Inflammatory macrophage (primary cell): ENCODE data around the gene NABP1.

ENCODE experiments used
- DNase-seq, 2 donors: peaks; one replicate each; pipeline ENCODE4 v3.0.0-alpha.2; 2020 to 2022

The NABP1 gene

GRCh38 chr2:191649519-191649918, 28.4 kb upstream of the NABP1 start:
- no peak for DNase-seq

DNA sequence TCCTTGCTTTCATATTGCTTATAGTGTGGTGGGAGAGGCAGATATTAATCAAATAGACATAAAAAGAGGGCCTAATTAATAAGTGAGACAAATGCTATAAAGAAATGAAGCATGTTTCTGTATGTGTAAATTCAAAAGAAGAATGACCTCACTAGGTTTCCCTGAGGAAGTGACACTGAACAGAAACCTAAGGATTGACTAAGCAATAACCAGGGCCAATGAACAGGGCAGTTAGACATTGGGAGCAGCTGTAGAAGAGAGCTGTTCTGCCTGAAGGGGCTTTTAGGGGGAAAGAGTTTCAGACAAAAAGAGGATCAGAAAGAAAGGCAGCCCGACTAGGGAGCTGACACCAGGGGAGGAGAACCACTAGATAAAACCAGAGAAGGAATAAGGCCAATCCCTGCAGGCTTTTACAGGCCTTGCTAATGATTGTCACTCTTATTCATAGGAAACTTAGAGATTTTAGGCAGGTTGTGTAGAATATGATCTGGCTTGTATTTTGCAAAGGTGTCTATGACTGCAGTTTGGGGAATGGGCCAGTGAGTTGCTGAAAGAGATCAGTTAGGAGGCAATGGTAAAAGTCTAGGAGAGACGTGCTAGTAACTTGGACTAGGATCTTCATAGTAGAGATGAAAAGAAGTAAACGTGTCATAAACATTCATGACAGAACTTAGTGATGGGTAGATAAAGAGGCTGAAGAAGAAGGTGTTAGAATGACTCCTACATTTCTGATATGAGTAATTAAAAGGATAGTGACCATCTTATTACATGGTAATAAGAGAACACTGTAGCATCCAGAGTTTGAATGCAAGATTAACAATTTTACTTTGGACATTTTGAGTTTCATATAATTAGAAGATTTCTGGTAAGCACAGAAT, 26.8 kb upstream of the NABP1 start:
- DNase-seq = peak; percentile 54 to 64

- peak; percentile 19 to 41 for DNase-seq
These were observed 24.1 kb upstream of the NABP1 start for GRCh38 chr2:191653667-191654391.

- DNase-seq = peak in 1 of 2 donors; percentile 24
These were observed 21.5 kb upstream of the NABP1 start for GRCh38 chr2:191656391-191656790.

GRCh38 chr2:191656792-191657191, 21.1 kb upstream of the NABP1 start:
- no peak for DNase-seq

GRCh38 chr2:191657977-191658376, 20.0 kb upstream of the NABP1 start:
- no peak for DNase-seq

- DNase-seq = no peak
These were observed 18.7 kb upstream of the NABP1 start for GRCh38 chr2:191659198-191659597.

GRCh38 chr2:191660575-191660974, 17.4 kb upstream of the NABP1 start:
- DNase-seq = no peak

GRCh38 chr2:191661097-191661924, 16.6 kb upstream of the NABP1 start:
- peak in 1 of 2 donors; percentile 23 for DNase-seq

DNA sequence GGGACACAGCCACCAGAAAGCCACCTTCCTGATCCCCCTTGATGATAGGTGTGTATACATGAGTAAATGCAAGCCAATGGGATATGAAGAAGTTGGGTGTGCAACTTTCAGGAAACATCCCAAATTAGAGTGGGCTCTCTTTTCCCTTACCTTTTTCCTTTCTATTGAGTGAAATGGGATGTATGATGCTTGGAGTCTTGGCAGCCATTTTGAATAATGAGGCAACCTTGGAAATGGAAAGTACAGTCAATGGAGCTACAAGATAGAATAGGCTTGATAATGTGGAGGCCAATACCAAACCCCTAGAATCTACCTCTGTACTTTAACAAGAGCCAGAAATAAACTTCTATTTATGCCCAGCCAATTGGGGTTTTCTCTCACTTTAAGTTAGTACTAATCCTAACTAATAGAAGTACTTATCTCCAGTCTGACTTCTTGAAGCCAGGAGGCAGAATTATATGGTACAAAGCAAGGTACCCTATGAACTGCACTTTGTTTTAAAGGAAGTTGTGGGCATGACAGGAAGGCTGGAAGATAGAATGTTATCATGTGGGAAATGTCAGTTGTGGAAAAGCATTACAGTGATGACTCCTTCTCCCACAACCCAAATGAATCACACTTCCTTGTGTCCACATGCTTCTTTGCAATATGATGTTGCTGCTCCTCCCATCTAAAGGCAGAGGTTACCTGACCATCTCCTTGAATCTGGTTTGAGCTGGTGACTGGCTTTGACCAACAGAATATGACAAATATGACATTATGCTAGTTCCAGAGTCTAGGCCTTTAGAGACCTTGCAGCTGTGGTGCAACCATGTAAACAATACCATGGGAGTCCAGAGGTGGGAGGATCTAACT, 12.9 kb upstream of the NABP1 start:
- DNase-seq = peak; percentile 82 to 84

GRCh38 chr2:191666226-191666625, 11.7 kb upstream of the NABP1 start:
- DNase-seq = peak; percentile 62 to 66

DNA sequence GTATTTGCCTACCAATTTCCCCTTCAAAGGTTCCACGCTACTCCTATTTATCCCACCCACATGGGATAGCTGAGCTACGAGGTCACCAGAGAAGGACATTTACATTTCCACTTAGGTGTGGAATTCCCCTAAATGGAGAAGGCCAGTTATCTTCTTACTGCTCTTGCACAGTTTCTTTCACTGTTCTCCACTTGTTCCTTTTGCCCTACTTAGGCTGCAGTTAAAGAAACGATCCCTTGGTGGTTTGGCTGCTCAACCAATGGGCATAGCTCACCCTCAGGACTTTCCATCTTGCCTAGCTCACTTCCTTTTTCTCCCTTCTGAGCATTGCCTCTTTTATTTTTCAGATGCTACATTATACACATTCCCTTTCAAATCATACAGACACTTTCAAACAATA, 11.2 kb upstream of the NABP1 start:
- DNase-seq = peak; percentile 84 to 86

DNA sequence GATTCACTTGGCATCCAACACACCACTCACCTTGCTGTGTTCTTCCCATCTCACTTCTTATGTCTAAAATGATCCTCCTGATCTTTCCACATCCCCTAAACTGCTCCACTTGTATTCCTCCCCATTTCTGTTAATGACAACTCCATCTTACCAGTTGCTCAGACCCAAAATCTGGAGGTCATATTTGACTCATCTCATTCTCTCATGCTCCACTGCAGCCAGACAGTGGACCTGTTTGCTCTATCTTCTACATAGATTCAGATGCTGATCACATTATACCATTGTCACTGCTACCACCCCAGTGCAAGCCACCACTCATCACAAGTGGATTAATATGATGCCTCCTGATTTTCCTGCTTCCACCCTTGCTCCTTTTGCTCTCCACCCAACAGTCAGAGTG, 7.9 kb upstream of the NABP1 start:
- no peak for DNase-seq

DNA sequence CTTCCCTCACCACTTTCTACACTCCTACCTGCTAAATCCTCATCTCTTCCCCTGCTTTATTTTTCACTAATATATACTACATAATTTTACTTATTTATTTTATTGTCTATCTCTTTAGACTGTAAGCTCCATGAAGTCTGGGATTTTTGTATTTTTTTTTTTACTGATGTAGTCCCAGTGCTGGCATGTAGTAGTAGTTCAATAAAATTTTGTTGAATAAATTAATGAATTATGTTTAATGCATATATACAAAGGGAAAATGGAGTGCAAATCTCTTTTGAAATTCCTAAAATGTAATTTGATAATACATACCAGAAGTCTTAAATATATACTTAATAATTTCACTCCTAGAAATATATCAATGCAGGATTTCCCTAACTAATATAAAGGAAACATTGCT, 7.1 kb upstream of the NABP1 start:
- DNase-seq = no peak

GRCh38 chr2:191675807-191676721, 1.9 kb upstream of the NABP1 start:
- peak; percentile 93 for DNase-seq

DNA sequence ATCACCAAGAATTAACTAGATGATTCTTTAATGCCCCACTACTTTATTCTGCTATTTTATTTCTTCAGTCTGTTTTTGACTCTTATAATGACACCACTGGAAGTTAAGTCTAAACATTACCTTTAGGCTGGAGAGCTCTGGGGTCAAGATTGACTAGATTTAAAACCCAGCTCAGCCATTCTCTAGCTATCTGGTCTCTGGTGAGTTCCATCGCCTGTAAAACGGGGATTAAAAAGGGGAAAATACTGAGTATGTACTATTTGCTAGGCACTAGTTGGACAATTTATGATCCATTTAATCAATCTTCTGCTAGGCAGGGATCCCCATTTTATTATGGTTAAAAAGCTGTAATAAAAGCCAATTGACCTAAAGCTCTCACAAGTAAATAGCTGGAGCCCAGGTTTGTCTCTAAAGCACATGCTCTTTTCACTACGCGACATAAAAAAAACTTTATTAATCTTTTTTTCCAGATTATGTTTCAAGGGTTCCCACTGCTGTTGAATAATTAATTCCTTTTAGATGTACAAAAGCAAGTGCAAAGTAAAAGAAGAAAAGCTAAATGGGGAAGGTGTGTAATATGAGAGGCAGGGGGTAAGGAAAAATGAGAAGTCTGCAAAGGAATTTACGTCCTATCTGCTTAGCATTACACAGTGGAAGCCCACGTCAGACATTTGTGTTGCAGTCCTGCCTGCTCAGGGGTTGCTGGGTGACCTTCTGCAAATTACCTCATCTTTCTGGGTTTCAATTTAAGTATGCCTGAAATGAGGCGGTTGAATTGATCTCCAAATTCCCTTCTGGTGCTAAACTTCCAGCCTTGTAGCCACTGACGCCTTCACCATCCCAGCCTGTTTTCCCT, 918 bp upstream of the NABP1 start:
- DNase-seq = peak; percentile 85 to 92

DNA sequence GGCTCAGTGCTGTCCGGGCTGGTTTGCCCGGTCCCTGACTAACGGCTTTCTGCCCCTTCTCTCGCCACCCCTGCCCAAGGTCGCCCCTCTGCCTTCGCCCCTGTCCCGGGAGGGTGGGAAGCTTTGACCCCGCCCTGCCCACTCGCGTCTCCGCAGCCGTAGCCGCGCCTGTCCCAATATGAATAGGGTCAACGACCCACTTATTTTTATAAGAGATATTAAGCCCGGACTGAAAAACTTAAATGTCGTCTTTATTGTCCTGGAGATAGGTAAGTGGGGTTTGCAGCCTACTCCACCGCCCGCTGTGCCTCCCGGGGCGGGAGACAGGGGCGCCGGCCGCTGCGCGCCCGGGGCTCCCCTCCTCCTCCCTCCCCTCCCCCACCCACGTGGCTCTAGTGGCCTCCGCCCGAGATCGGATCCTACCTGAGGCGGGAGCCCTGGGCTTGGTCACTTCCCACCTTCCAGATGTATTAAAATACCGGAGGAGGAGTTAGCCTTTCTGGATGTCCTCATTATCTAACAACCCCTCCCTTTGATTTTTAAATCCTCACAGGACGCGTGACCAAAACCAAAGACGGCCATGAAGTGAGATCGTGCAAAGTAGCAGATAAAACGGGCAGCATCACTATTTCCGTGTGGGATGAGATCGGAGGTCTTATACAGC, 633 bp downstream of the NABP1 start:
- DNase-seq = peak; percentile 66 to 78

GRCh38 chr2:191679818-191680600, 2.1 kb downstream of the NABP1 start:
- peak; percentile 71 to 72 for DNase-seq
